ENCODE data around the gene SLA2.

Gene SLA2

GRCh38 chr20:36606158-36607066 lies 39.6 kb downstream of the SLA2 start:
- DNase-seq, result peak; percentile 58 to 87

- DNase-seq, result peak; percentile 94 to 97
These were observed 40.4 kb downstream of the SLA2 start, which contains the start of gene RAB5IF for GRCh38 chr20:36605399-36606157. RAB5IF (plus strand) TSS chr20:36605779; CDS start chr20:36605952, 173 bp downstream.

GRCh38 chr20:36604952-36605398 lies 41.0 kb downstream of the SLA2 start:
- peak; percentile 59 to 62 for DNase-seq

GRCh38 chr20:36601540-36601939 lies 44.5 kb downstream of the SLA2 start:
- no peak for DNase-seq

GRCh38 chr20:36599912-36600345 lies 46.1 kb downstream of the SLA2 start:
- peak in 1 of 2 experiments; percentile 23 for DNase-seq

- no peak for DNase-seq
These were observed 52.6 kb downstream of the SLA2 start for GRCh38 chr20:36593347-36593929.

- no peak for DNase-seq
These were observed 53.9 kb downstream of the SLA2 start for GRCh38 chr20:36591854-36592641.

GRCh38 chr20:36591281-36591680 lies 54.7 kb downstream of the SLA2 start:
- no peak for DNase-seq

GRCh38 chr20:36587388-36588070 lies 58.5 kb downstream of the SLA2 start:
- no peak for DNase-seq

- no peak for DNase-seq
These were observed 60.4 kb downstream of the SLA2 start for GRCh38 chr20:36585410-36586125.

GRCh38 chr20:36584018-36584481 lies 61.9 kb downstream of the SLA2 start:
- DNase-seq, result no peak

- no peak for DNase-seq
These were observed 63.2 kb downstream of the SLA2 start for GRCh38 chr20:36582821-36583220.

GRCh38 chr20:36582322-36582721 lies 63.7 kb downstream of the SLA2 start:
- DNase-seq, result no peak

GRCh38 chr20:36579996-36580545 lies 65.9 kb downstream of the SLA2 start:
- DNase-seq, result no peak

- no peak for DNase-seq
These were observed 67.5 kb downstream of the SLA2 start for GRCh38 chr20:36578356-36579041.

- DNase-seq, result no peak
These were observed 69.9 kb downstream of the SLA2 start for GRCh38 chr20:36576081-36576445.

- DNase-seq, result peak; percentile 23 to 38
These were observed 71.4 kb downstream of the SLA2 start for GRCh38 chr20:36574366-36575135.

GRCh38 chr20:36573798-36574365 lies 72.1 kb downstream of the SLA2 start:
- peak; percentile 33 to 38 for DNase-seq

Data from AML-193 (cell line).